Measurements from ENCODE around the gene WDR86.

WDR86 gene

DNA sequence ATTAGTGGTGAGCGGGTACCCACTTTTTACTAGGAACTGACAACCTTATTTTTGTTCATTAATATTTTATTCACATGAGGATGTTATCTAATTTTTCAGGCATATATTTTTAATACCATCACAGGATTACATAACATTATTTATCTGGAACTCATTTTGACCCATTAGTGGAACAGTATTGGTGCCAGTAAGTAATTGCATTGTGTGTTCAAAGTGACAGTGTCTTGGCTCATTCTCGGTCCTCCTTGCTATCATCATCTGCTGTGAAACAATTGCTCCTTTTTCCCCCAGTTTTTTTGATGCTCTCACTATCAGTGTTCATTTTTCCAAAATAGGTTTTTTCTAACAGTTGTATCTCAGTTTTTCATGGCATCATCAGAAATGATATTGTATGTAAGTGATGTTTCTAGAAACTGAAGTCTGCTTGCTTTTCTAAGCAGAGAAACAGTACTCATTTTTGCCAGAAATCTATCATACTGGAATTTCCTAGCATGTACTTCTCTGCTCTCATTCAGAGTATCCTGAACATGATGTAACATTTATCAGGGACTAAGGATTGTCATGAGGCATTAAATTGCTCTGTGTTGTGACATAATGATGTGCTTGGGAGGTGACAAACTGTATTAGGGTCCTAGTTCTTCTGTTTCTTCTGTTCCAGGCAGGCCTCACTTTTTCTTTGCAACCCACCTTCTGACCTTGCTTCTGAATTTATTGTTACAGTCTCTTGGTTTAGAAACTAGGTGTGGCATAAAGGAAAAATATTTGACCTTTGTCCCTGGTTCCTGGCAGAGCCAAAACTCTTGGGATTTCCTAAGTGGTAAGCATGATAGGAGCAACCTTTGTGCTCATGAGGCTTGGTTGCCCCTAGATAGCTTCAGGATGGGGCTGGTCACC, 64.0 kb downstream of the WDR86 start:
- DNase-seq, result no peak

DNA sequence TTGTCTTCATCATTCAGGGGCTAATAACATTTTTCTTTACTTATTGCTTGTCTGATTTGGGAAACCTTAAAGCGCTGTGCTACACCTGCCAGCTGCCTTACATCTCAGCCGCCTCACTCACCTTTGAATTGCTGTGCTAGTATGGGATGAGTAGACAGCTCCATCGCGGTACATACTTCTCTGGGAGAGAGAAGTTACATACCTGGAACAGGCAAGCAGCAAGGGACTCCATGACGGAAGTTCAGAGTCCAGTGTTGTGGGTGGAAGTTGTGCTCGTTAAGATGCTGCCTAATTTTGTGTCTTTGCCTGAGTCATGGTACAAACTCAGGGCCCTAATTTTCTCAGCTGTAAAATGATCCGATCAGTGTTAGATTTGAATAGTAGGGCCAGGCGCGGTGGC, 66.3 kb downstream of the WDR86 start:
- no peak for DNase-seq

DNA sequence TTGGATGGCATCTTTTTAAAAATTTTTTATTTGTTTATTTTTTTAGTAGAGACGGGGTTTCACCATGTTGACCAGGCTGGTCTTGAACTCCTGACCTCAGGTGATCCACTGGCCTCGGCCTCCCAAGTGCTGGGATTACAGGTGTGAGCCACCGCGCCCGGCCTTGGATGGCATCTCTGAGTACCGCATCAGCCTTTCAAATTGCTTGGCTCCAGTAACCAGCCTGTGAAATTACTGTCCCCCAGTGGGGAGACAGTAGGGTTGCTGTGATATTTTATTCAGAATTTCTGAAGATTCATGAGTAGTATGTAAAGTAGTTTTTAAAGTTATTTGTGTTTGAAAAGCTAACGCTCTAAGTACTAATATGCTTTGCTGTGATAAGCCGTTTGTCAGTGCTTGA, 67.0 kb downstream of the WDR86 start:
- DNase-seq, result no peak

DNA sequence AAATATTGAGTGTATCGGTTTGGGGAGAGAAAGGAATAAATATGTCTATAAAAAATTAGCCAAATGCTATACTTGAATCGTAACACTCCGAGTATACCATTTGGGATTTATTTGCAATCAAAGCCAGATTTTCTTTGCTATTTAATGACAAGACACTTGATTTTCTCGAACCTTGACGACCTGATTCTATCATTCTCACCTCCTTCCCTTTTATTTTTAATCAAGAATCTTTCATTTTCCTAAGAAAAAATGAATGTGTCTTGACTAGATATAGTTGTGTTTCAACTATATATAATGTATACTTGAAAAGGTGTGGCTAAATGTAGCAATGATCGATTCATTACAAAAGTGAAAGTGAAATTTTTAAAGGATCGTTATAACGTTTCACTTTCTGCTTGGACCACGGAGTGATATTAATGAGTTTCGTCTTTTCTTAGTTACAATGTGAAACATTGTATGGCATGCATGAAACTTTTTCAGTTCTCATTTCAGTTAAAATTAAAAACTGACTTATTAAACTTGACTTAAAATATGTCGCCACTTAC, 67.7 kb downstream of the WDR86 start:
- DNase-seq, result no peak

DNA sequence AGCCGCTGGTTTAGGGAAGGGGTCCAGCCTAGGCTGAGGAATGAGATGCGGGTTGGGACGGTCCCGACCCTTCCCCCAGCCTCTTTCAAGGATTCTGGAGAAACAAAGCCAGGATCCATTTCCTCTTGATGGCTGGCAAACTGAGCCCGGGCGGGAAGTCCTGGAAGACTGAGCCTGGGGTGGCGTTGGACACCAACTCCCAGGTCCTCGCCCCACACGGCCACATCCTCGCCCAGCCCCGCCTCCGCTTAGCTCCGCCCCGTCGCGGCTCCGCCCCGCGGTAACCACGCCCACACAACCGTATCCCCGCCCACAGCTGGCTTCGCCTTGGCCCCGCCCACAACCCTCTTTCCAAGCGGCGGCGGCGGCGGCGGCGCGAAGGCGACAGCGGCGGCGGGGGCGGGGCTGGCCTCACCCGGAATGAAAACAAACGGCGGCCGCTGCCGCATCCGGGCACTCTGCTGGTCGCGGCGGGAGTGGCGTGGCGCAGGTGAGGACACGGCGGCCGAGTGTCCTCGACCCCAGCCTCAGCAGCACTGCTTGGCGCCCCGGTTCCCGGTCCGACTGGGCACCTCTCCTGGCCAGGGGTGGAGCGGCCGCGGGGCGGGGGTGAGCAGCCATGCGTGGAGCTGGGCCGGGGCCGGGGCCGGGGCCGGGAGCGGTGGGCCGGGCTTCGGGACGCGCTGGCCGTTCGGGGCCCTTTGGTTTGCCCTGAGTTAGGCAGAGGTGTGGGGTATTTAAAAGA, 68.3 kb downstream of the WDR86 start, which contains the start of gene NUB1:
TSS of gene NUB1 (plus strand) at position 456 of the 745 bp plus-strand sequence. CDS start 3,538 bp downstream, outside the sequence.
- peak; percentile 64 for DNase-seq

DNA sequence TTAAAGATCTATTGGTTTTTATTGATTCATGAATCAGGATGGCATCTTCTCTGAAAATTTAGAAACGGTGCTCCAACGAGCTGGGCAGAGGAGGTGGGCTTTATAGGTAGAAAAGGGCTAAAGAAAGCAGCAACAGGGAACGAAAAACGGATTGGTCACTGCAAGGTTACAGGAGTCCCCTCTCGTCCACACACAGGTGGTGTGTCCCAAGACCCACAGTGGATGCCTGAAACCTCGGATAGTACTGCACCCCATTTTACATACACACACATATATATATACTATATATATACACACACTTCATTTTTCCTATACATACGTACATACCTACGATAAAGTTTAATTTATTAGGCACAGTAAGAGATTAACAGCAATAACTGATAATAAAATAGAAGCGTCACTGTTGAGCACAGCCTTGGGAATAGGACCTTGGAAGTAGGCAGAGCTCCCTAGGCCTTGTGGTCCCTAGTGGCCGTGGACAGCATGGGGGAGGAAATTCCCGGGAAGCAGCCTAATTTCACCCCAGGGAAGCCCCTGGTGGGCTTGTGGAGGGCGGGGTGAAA, 69.0 kb downstream of the WDR86 start:
- DNase-seq, result no peak

DNA sequence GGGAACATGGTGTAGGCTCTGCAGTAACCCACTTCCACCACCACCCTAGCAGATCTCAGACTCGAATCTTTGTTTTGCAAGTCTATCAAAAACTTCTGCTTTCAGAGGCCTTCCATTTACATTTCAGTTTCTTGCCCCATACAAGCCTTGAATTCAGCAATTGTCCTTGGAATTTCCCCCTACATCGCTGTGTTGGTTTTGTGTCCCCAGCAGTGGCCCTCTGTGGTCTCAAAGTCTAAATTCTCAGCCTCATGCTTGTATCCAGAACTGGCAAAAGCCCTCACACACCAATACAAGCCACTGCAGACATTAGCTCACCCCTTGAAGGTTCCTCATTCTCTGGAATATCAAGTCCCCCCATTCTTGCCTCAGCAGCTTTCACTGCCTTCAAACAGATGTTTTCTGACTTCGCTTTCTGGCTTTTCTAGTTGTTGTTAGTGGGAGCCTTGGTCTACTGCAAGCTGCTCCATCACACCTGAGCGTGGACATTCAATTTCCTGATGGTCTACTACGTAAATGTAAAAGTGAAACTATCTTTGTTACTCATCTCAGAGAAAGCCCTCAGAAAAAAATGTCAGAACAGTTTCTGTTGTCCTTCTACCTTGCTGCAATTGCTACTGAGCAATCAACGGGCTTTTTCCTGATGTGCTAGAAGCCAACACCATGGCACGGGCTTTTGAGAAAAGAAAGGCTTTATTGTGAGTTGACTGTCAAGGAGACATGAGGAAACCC, 70.0 kb downstream of the WDR86 start:
- DNase-seq, result no peak

DNA sequence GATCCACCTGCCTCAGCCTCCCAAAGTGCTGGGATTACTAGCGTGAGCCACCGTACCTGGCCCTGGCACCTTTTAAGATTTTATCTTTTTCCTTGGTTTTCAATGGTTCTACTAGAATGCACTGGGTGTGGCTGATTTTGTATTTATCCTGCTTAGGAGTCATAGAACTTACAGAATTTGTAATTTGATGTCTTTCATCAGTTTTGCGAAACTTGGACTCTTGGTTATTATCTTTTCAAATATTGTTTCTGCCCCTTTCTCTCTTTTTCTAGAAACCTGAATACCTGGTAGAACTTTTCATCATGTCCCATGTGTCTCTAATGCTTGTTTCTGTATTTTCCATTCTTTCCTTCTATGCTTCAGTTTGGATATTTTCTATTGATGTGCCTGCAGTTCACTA, 71.0 kb downstream of the WDR86 start:
- no peak for DNase-seq

DNA sequence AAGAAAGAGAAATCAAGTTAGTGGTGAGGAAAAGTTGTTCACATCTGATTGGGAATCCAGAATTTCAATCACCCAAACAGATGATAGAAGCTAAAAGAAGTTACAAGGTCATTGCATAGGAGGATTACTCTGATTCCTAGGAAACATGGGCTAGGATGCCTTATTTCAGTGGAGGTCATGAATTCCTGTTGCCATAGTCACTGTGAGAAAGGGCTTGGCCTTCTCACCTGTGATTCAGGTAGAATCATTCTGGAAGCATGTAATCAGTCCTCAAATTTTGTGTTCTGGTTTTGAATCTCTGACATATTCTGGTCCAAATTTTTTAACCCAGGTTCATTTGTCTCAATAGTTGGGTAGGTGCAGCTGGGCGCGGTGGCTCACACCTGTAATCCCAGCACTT, 72.5 kb downstream of the WDR86 start:
- DNase-seq, result no peak

DNA sequence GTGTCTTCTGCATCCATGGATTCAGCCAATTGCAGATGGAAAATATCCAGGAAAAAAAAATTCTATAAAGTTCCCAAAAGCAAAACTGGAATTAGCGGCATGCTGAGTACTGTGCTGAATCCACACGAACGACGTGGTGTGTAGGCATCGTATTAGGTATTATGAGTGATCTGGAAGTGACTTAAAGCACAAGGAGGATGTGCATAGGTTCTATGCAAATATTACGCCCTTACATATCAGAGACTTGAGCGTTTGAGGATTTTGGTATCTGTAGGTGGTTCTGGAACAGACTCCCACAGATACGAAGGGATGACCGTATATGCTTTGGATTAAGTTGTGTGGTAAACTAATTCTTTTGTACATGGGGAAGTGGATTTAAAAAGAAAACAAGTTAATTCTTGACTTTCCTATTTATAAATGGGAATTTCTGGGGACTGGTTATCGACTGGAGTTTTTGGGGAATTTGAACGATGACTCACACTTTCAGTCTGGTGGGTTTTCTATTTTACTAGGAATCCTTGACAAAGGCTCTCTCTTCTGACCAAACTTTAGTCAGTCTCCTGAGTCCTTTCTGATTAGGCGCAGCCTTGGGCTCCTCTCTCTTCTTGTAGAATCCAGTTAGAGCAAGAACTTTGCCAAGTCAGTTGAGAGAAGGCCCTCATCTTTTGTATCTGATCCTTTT, 73.7 kb downstream of the WDR86 start:
- DNase-seq, result no peak

DNA sequence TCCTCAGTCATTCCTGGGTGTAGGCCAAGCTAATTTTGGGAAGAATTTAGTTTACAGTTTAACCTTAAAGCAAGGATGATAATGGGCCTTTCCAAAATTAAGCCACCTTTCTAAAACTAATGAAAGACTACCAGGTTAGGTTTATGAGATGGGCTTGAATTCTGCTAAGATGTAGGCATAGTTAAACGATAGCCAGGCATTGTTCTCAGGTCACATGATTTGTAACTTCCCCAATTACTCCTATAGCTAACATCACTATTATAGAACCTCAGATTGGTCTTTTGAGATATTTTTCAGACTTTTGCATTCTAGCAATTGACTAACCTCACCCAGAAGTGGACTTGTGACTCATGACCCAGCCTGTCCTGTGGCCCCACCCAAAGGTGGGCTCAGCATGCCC, 75.2 kb downstream of the WDR86 start:
- no peak for DNase-seq
